IMR-90 (cell line): ENCODE data around the gene GFRA4. TPM values are rescaled to one million over a fixed set of nuclear protein-coding genes. Genes with fewer than 3 reads are reported as not detected.

Experiments used
- ATAC-seq: fragments of 200-7000 bp; cut with Tn5 transposase; 2 replicates; pipeline ENCODE4 v1.9.1; 2020; ENCODE audit warnings: low read depth, mild to moderate bottlenecking, moderate library complexity
- BruUV-seq: library from RNA; stranded (reverse); fragments of 400-500 nt; replicated peaks from 2 replicates; lab custom pipeline; 2021; lab: Mats Ljungman, UMichigan
- CTCF ChIA-PET: fragments of 300-600 bp; formaldehyde crosslinking; extraction: SDS; loops from one replicate; lab custom pipeline; 2021; ENCODE audit warnings: antibody characterized with exemption; lab: Yijun Ruan, JAX
- POLR2A ChIA-PET: fragments of 300-600 bp; sonication (Branson Sonifier 250); formaldehyde crosslinking; loops from one replicate; lab custom pipeline; 2022; ENCODE audit warnings: antibody characterized with exemption; ENCODE audit not compliant: unreplicated experiment; lab: Charles Lee
- DNase-seq: peaks from one replicate; pipeline ENCODE4 v3.0.0; 2013
- H2AFZ ChIP-seq: replicated peaks from 2 replicates; pipeline ENCODE3; 2013; ENCODE audit warnings: low read length, mild to moderate bottlenecking; ENCODE audit not compliant: poor library complexity
- H2AK5ac ChIP-seq: 2 replicates; pipeline ENCODE4 v1.6.1; 2013; ENCODE audit warnings: low read depth, low read length, inconsistent platforms
- H2AK9ac ChIP-seq: replicated peaks from 2 replicates; pipeline ENCODE3; 2013; ENCODE audit warnings: mild to moderate bottlenecking, low read depth, low read length, moderate library complexity; ENCODE audit not compliant: poor library complexity
- H2BK120ac ChIP-seq: 2 replicates; pipeline ENCODE4 v1.6.1; 2013; ENCODE audit warnings: low read depth, low read length, inconsistent platforms
- H2BK15ac ChIP-seq: 3 replicates; pipeline ENCODE4 v1.6.1; 2013; ENCODE audit warnings: low read depth, low read length, inconsistent platforms
- H2BK20ac ChIP-seq: 2 replicates; pipeline ENCODE4 v1.6.1; 2013; ENCODE audit warnings: low read depth, mild to moderate bottlenecking, inconsistent platforms, low read length, moderate library complexity
- H2BK5ac ChIP-seq: 2 replicates; pipeline ENCODE4 v1.6.1; 2013; ENCODE audit warnings: mild to moderate bottlenecking, low read depth, low read length, inconsistent platforms; ENCODE audit not compliant: poor library complexity, severe bottlenecking
- H3K14ac ChIP-seq: replicated peaks from 2 replicates; pipeline ENCODE4 v1.6.1; 2013; ENCODE audit warnings: low read depth, low read length, inconsistent platforms
- H3K18ac ChIP-seq: 2 replicates; pipeline ENCODE4 v1.6.1; 2013; ENCODE audit warnings: low read depth, low read length, control low read depth
- H3K23ac ChIP-seq: 2 replicates; pipeline ENCODE4 v1.6.1; 2013; ENCODE audit warnings: low read depth, low read length, inconsistent platforms
- H3K27ac ChIP-seq: 2 replicates; pipeline ENCODE4 v1.5.1; 2013; ENCODE audit warnings: mild to moderate bottlenecking, control low read depth, low read length; ENCODE audit not compliant: insufficient read depth
- H3K27me3 ChIP-seq: 2 replicates; pipeline ENCODE4 v1.6.1; 2013; ENCODE audit warnings: low read length; ENCODE audit not compliant: control insufficient read depth, insufficient read depth
- H3K36me3 ChIP-seq: 2 replicates; pipeline ENCODE4 v1.6.1; 2013; ENCODE audit warnings: low read length, mixed read lengths; ENCODE audit not compliant: control insufficient read depth, insufficient read depth
- H3K4ac ChIP-seq: 2 replicates; pipeline ENCODE4 v1.6.1; 2013; ENCODE audit warnings: low read depth, low read length, inconsistent platforms
- H3K4me1 ChIP-seq: 2 replicates; pipeline ENCODE4 v1.6.1; 2013; ENCODE audit warnings: low read length, mixed read lengths; ENCODE audit not compliant: control insufficient read depth, insufficient read depth
- H3K4me2 ChIP-seq: 2 replicates; pipeline ENCODE4 v1.6.1; 2013; ENCODE audit warnings: low read depth, mild to moderate bottlenecking, control low read depth, low read length, moderate library complexity
- H3K4me3 ChIP-seq: 2 replicates; pipeline ENCODE4 v1.5.1; 2013; ENCODE audit warnings: low read depth, mild to moderate bottlenecking, control low read depth, low read length, moderate library complexity; ENCODE audit not compliant: insufficient read depth
- H3K56ac ChIP-seq: 2 replicates; pipeline ENCODE4 v1.6.1; 2013; ENCODE audit warnings: low read length, inconsistent platforms; ENCODE audit not compliant: insufficient read depth; ENCODE audit errors: extremely low read depth
- H3K79me1 ChIP-seq, 2 experiments: 2 replicates each; pipeline ENCODE4 v1.6.1; 2013; ENCODE audit warnings: low read length in 2 of 2, inconsistent platforms in 1 of 2, low read depth in 1 of 2
- H3K9ac ChIP-seq: 2 replicates; pipeline ENCODE4 v1.6.1; 2013; ENCODE audit warnings: low read depth, low read length, control low read depth
- H3K9me1 ChIP-seq: 2 replicates; pipeline ENCODE4 v1.6.1; 2013; ENCODE audit warnings: low read length, inconsistent platforms; ENCODE audit not compliant: insufficient read depth
- H3K9me3 ChIP-seq: 2 replicates; pipeline ENCODE4 v1.6.1; 2013; ENCODE audit warnings: low read length; ENCODE audit not compliant: control insufficient read depth, insufficient read depth
- H4K20me1 ChIP-seq: 2 replicates; pipeline ENCODE4 v1.6.1; 2013; ENCODE audit warnings: low read length, inconsistent platforms; ENCODE audit not compliant: insufficient read depth
- H4K5ac ChIP-seq: 2 replicates; pipeline ENCODE4 v1.6.1; 2013; ENCODE audit warnings: mild to moderate bottlenecking, low read depth, low read length, control low read depth
- H4K8ac ChIP-seq, 2 experiments: 2 replicates each; pipeline ENCODE4 v1.6.1; 2013; ENCODE audit warnings: low read depth in 2 of 2, low read length in 2 of 2, control low read depth in 1 of 2, inconsistent platforms in 1 of 2
- H4K91ac ChIP-seq: 2 replicates; pipeline ENCODE4 v1.6.1; 2013; ENCODE audit warnings: low read depth, low read length, inconsistent platforms; ENCODE audit not compliant: insufficient read depth
- CEBPB ChIP-seq: IDR thresholded peaks from 2 replicates; pipeline ENCODE4 v1.6.1; 2012; ENCODE audit warnings: low read depth, low read length, improper control_type of control experiment
- CHD1 ChIP-seq: IDR thresholded peaks from 2 replicates; pipeline ENCODE4 v1.6.1; 2012; ENCODE audit warnings: low read depth, low read length, improper control_type of control experiment
- ELK1 ChIP-seq: fragments of 150-350 bp; IDR thresholded peaks from 2 replicates; pipeline ENCODE4 v1.6.1; 2016; ENCODE audit warnings: low read depth, mild to moderate bottlenecking, low read length, moderate library complexity, borderline replicate concordance
- MAZ ChIP-seq: IDR thresholded peaks from 2 replicates; pipeline ENCODE4 v1.6.1; 2012; ENCODE audit warnings: low read depth, mild to moderate bottlenecking, low read length, improper control_type of control experiment, moderate library complexity, borderline replicate concordance
- SMC3 ChIP-seq: fragments of 150-350 bp; IDR thresholded peaks from 2 replicates; pipeline ENCODE4 v1.6.1; 2016; ENCODE audit warnings: low read depth, mild to moderate bottlenecking, antibody characterized with exemption, low read length, moderate library complexity
- WGBS, 2 experiments: methylation state at CpG; one replicate each; pipeline versions ENCODE4 v1.1.5 to v1.1.7; 2013; ENCODE audit warnings: missing lambda C conversion rate in 2 of 2; ENCODE audit not compliant: insufficient read length in 1 of 2; ENCODE audit errors: extremely low coverage in 2 of 2; 5-methylcytosine and 5-hydroxymethylcytosine counted together
- dilution Hi-C: fragments of 300-500 bp; cut with HindIII; formaldehyde crosslinking; loops from one replicate; pipeline ENCODE4 v1.14.3; 2018; ENCODE audit warnings: low sequenced_read_pairs; ENCODE audit not compliant: unreplicated experiment
- in situ Hi-C: fragments of 300-500 bp; cut with MboI; formaldehyde crosslinking; loops from 3 replicates; pipeline ENCODE4 v1.14.3; 2019; ENCODE audit warnings: low sequenced_read_pairs, inconsistent platforms, mixed read lengths
- intact Hi-C: fragments of 100-400 bp; cut with micrococcal nuclease; formaldehyde crosslinking; loops from 2 replicates; pipeline ENCODE4 v1.10.0; 2022
- polyA plus RNA-seq, 3 experiments: library from polyadenylated mRNA; depleted of rRNA; stranded (reverse); fragments of >200 nt; gene quantifications; 2 replicates each; pipeline ENCODE4 v1.2.3, GENCODE V29; 2012; ENCODE audit warnings: low replicate concordance in 1 of 3
- total RNA-seq: library from RNA; depleted of rRNA; stranded (reverse); fragments of >200 nt; gene quantifications from 2 replicates; pipeline ENCODE4 v1.2.3, GENCODE V29; 2012
- TF ChIP-seq, protein P1 (sequence below): conservative IDR thresholded peaks from 2 replicates; pipeline ENCODE4 v1.5.1; 2012; ENCODE audit warnings: mild to moderate bottlenecking, low read depth, low read length, improper control_type of control experiment

GFRA4 gene
- total and polyA plus RNA-seq, 2 of the 4 experiments (the other 2 are of a cell fraction), result not detected

DNA sequence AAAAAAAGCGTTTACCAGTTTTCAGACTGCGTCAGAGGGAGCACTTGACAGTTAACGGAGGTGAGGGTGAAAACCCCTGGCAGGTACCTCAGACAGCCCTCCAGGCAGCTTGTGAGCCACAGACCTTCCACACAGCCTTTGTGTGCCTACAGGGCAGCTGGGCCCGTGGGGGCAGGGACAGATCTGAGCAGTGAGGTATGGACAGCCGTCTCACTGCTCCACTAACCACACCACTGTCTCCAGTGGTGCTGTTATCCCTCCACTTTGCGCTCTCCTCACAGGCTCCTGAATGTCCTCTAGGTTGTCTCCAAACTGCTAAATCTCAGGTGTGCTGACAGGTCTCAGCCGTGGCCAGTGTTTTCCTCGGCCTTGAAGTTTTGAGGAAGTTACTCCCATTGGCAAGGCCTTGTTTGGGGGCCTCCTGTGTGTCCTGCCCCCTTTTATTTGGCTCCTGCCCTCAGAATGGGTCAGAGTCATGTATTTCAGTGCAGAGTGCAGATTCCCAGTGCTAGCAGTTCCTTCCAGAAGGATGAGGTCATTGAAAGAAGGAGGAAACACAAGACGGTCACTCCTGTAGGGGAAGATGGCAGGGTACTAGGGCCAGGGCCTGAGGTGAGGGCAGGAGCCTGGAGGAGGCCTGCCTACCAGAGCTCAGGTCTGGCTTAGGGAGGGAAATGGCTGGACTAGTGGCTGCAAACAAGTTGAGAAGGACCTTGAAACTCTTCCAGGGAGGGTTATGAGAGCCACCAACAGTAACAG lies 11.8 kb downstream of the GFRA4 start:
- no peak overlapping the region for H3K56ac ChIP-seq
- WGBS, 2 experiments, result 100% methylated on average over 1 of the region's 9 CpGs; no CpG with 5 or more reads in 1 of the 2 experiments
- in situ Hi-C loops (no loop called here), dilution Hi-C loops (no loop called here), intact Hi-C loops (no loop called here)
- H4K5ac ChIP-seq, result no peak overlapping the region
- ATAC-seq, result no peak
- H2BK20ac ChIP-seq, result no peak overlapping the region
- no peak overlapping the region for H3K27ac ChIP-seq
- H4K8ac ChIP-seq, result no peak overlapping the region
- no peak overlapping the region for H2AK5ac ChIP-seq
- H4K20me1 ChIP-seq, result no peaks in the 10 kb centered on the region
- H3K9me1 ChIP-seq, result peaks cover 7% of the 10 kb centered on the region; the same call in 1 of the 2 replicates
- no peak overlapping the region for H3K18ac ChIP-seq
- peaks cover 8% of the 10 kb centered on the region for H3K36me3 ChIP-seq
- no peak for DNase-seq
- H3K4ac ChIP-seq, result no peak overlapping the region
- no peak overlapping the region for H4K91ac ChIP-seq
- no peaks in the 10 kb centered on the region for H3K79me1 ChIP-seq
- no peaks in the 10 kb centered on the region; the same call in 1 of the 2 replicates for H3K27me3 ChIP-seq
- no peak overlapping the region for H3K9ac ChIP-seq
- no peaks in the 10 kb centered on the region for H3K4me1 ChIP-seq
- no peak overlapping the region for H3K4me3 ChIP-seq
- H3K9me3 ChIP-seq, result peaks cover 5% of the 10 kb centered on the region; the same call in 1 of the 2 replicates
- no peak overlapping the region for H2AK9ac ChIP-seq
- POLR2A ChIA-PET, result no interaction called here
- H3K4me2 ChIP-seq, result no peak overlapping the region
- H3K23ac ChIP-seq, result no peak overlapping the region; the same call in 1 of the 2 replicates
- H2BK5ac ChIP-seq, result no peak overlapping the region
- BruUV-seq, result no TSS peak
- no peak overlapping the region for H3K14ac ChIP-seq
- TF ChIP-seq, protein P1, sequence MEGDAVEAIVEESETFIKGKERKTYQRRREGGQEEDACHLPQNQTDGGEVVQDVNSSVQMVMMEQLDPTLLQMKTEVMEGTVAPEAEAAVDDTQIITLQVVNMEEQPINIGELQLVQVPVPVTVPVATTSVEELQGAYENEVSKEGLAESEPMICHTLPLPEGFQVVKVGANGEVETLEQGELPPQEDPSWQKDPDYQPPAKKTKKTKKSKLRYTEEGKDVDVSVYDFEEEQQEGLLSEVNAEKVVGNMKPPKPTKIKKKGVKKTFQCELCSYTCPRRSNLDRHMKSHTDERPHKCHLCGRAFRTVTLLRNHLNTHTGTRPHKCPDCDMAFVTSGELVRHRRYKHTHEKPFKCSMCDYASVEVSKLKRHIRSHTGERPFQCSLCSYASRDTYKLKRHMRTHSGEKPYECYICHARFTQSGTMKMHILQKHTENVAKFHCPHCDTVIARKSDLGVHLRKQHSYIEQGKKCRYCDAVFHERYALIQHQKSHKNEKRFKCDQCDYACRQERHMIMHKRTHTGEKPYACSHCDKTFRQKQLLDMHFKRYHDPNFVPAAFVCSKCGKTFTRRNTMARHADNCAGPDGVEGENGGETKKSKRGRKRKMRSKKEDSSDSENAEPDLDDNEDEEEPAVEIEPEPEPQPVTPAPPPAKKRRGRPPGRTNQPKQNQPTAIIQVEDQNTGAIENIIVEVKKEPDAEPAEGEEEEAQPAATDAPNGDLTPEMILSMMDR, result no peak
- TF ChIP-seq CHD1 (no peak), MAZ (no peak), SMC3 (no peak), CEBPB (no peak), ELK1 (no peak)
- no peak overlapping the region for H2BK120ac ChIP-seq
- no peak overlapping the region for H2BK15ac ChIP-seq
- CTCF ChIA-PET, result no interaction called here
- no peak overlapping the region for H2AFZ ChIP-seq
